Osteocyte (in vitro differentiated cells): ENCODE results near the gene IBA57. TPM values are rescaled to one million over a fixed set of nuclear protein-coding genes. Genes with fewer than 3 reads are reported as not detected.
"Not testable (repeated sequence)": the region's sequence is repeated elsewhere in the genome, so short reads cannot be mapped to it uniquely, and the experiment has no call there.

Experiments used
- DNase-seq: peaks from one replicate; pipeline ENCODE4 v3.0.0; 2021; ENCODE audit warnings: mixed read lengths; ENCODE audit not compliant: unreplicated experiment; ENCODE audit errors: extremely low spot score
- H3K27ac Mint-ChIP-seq: one replicate; pipeline ENCODE4 v1.8.0; 2021; ENCODE audit warnings: mild to moderate bottlenecking, mixed read lengths; ENCODE audit not compliant: unreplicated experiment
- H3K27me3 Mint-ChIP-seq: one replicate; pipeline ENCODE4 v1.8.0; 2021; ENCODE audit warnings: mixed read lengths; ENCODE audit not compliant: unreplicated experiment
- H3K36me3 Mint-ChIP-seq: one replicate; pipeline ENCODE4 v1.8.0; 2021; ENCODE audit warnings: mixed read lengths; ENCODE audit not compliant: unreplicated experiment
- H3K4me1 Mint-ChIP-seq: one replicate; pipeline ENCODE4 v1.8.0; 2021; ENCODE audit warnings: mixed read lengths; ENCODE audit not compliant: unreplicated experiment
- H3K4me3 Mint-ChIP-seq: one replicate; pipeline ENCODE4 v1.8.0; 2021; ENCODE audit warnings: mild to moderate bottlenecking, moderate library complexity, mixed read lengths; ENCODE audit not compliant: unreplicated experiment
- H3K9me3 Mint-ChIP-seq: one replicate; pipeline ENCODE4 v1.8.0; 2021; ENCODE audit warnings: mixed read lengths; ENCODE audit not compliant: unreplicated experiment
- CTCF ChIP-seq: fragments of 200-600 bp; sonication (generic); IDR thresholded peaks from 2 replicates; pipeline ENCODE4 v1.5.0; 2021; ENCODE audit warnings: antibody characterized with exemption, mild to moderate bottlenecking, moderate library complexity
- total RNA-seq: library from RNA; stranded (reverse); gene quantifications from 2 replicates; pipeline ENCODE4 v1.2.1, GENCODE V29; 2021

IBA57 gene
- total RNA-seq, 1 donor from 2014 or later, result 8.1 TPM

GRCh38 chr1:228181645-228182034, 16.0 kb downstream of the IBA57 start:
- TF ChIP-seq CTCF, result no peak
- Mint-ChIP-seq H3K36me3 (no peaks in the 10 kb centered on the region), H3K27me3 (no peaks in the 10 kb centered on the region), H3K4me1 (no peaks in the 10 kb centered on the region), H3K27ac (no peak overlapping the region), H3K4me3 (no peak overlapping the region), H3K9me3 (no peaks in the 10 kb centered on the region)
- no peak for DNase-seq

GRCh38 chr1:228182296-228183030, 16.9 kb downstream of the IBA57 start:
- Mint-ChIP-seq H3K4me1 (no peaks in the 10 kb centered on the region), H3K27me3 (no peaks in the 10 kb centered on the region), H3K4me3 (no peak overlapping the region), H3K36me3 (no peaks in the 10 kb centered on the region), H3K9me3 (no peaks in the 10 kb centered on the region), H3K27ac (no peak overlapping the region)
- DNase-seq, result no peak
- no peak for TF ChIP-seq CTCF

- DNase-seq, result no peak
- TF ChIP-seq CTCF, result no peak
- Mint-ChIP-seq H3K36me3 (peaks cover 8% of the 10 kb centered on the region), H3K4me1 (no peaks in the 10 kb centered on the region), H3K27me3 (no peaks in the 10 kb centered on the region), H3K4me3 (no peak overlapping the region), H3K9me3 (peaks cover 4% of the 10 kb centered on the region), H3K27ac (no peak overlapping the region)
Measured at GRCh38 chr1:228184152-228184551, 18.5 kb downstream of the IBA57 start.

GRCh38 chr1:228185641-228185965, 20.0 kb downstream of the IBA57 start:
- Mint-ChIP-seq H3K9me3 (peaks cover 4% of the 10 kb centered on the region), H3K4me3 (no peak overlapping the region), H3K27ac (no peak overlapping the region), H3K36me3 (peaks cover 8% of the 10 kb centered on the region), H3K4me1 (no peaks in the 10 kb centered on the region), H3K27me3 (no peaks in the 10 kb centered on the region)
- TF ChIP-seq CTCF, result no peak
- DNase-seq, result no peak

GRCh38 chr1:228188249-228188648, 22.6 kb downstream of the IBA57 start:
- not testable (repeated sequence) for H3K4me1 Mint-ChIP-seq, H3K9me3 Mint-ChIP-seq, H3K27ac Mint-ChIP-seq, H3K27me3 Mint-ChIP-seq, H3K36me3 Mint-ChIP-seq, DNase-seq, H3K4me3 Mint-ChIP-seq

GRCh38 chr1:228190182-228190581, 24.6 kb downstream of the IBA57 start:
- no peak for TF ChIP-seq CTCF
- H3K9me3 Mint-ChIP-seq, result peaks cover 4% of the 10 kb centered on the region
- no peak overlapping the region for H3K4me3 Mint-ChIP-seq
- H3K27me3 Mint-ChIP-seq, result no peaks in the 10 kb centered on the region
- DNase-seq, result no peak
- no peaks in the 10 kb centered on the region for H3K4me1 Mint-ChIP-seq
- H3K27ac Mint-ChIP-seq, result no peak overlapping the region
- peaks cover 8% of the 10 kb centered on the region for H3K36me3 Mint-ChIP-seq
